Daoy (cell line): ENCODE measurements around the gene GLP2R. TPM values are rescaled to one million over a fixed set of nuclear protein-coding genes. Genes with fewer than 3 reads are reported as not detected.
A peak's percentile ranks its signal among the peaks of the same experiment; 100 is the strongest.
"Not testable (repeated sequence)": the region's sequence is repeated elsewhere in the genome, so short reads cannot be mapped to it uniquely, and the experiment has no call there.

Source experiments
- DNase-seq: peaks from one replicate; pipeline ENCODE4 v3.0.0-alpha.2; 2015; ENCODE audit warnings: low read depth
- total RNA-seq: library from RNA; depleted of rRNA; stranded (reverse); fragments of >200 nt; shearing (Covaris generic); gene quantifications from 2 replicates; pipeline ENCODE4 v1.2.3, GENCODE V29; 2014

GLP2R gene
- total RNA-seq, 1 experiment from 2014 or later: 0.91 TPM

GRCh38 chr17:9899280-9900043 lies 73.7 kb downstream of the GLP2R start:
- no peak for DNase-seq

- no peak for DNase-seq
Observed at GRCh38 chr17:9900044-9900594, 74.4 kb downstream of the GLP2R start.

DNA sequence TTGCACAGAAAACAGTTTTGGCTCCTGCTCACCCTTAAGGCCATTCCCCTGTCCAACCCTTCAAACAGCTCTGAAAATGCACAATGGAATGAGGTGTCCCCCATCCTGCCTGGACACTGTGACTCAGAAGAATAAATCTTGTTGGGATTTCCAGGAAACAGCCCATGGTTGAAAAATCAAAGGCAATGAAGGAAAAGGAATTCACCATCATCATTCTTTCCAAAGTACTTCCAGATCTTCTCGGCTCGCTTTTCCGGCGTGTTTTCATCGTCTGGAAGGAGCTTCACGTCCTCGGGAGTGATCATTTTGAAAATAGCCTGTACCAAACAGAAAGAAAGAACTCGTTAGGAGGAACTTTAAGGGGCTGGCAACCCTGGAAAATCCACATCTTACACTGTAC lies 75.1 kb downstream of the GLP2R start:
- peak; percentile 53 for DNase-seq

- DNase-seq: no peak
Observed at GRCh38 chr17:9902120-9902519, 76.4 kb downstream of the GLP2R start.

DNA sequence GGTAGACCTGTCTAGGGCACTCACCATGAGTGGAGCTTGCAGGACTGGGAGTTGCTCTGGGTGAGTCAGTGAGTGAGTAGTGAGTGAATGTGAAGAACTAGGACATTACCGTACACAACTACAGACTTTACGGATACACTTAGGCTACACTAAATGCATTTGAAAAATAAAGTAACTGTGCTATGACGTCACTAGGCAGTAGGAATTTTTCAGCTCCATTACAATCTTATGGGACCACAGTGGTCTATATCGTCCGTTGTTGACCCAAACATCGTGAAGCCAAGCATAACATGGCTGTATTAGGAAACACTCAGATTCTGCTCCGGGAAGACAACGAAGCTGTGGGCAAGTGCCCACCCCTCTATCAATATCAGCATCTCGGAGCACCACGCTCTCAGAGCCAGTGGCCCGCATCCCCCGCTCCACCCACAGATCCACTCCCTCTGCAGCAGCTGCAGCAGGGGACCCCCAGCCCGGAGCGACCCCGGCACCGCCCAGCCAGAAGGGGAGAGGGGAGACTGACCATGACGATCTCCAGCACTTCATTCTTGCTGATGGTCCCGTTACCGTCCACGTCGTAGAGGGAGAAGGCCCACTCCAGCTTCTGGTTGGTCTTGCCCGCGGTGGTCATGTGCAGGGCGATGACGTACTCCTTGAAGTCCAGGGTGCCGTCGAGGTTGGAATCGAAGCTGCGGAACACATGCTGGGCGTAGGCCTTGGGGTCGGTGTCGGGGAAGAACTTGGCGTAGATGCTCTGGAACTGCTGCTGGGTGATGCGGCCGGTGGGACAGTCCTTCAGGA lies 78.8 kb downstream of the GLP2R start:
- no peak for DNase-seq

DNA sequence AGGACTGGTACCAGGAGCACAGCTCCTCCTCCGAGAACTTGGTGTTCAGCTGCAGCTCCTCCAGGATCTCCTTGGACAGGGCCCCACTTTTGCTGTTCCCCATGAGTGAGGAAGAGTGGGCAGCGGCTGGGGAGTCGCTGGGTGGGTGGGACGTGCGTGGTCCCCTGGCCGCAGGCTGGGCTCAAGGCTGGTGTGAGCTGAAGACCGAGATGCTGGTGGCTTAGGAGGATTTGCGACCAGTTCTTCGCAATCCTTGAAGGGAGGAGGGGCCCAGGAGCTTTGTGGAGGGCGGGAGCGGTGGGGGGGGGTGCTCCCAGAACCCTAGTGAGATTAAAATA lies 79.3 kb downstream of the GLP2R start, which contains the start of gene RCVRN:
RCVRN (minus strand) TSS at position 194 of the 338 bp plus-strand sequence; CDS start at position 103, 91 bp downstream.
- DNase-seq: no peak

DNA sequence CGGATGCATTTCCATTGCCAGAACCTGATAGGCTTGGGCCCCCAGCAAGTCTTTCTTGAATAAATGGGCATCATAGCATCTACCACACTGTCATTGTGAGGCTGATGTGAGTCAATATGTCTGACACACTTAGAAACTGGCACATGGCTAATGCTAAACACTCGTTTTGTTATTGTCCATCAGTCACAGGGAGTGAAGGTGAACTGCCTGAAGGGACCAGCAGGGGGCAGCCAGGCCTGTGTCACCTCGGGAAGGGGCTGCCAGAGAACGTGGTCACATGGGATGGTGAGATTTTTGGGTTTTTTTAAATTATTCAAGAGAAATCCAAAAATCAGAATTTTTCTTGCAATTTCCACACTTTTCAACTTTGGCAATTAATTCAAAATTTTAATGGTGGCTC lies 80.2 kb downstream of the GLP2R start:
- DNase-seq: peak; percentile 55

DNA sequence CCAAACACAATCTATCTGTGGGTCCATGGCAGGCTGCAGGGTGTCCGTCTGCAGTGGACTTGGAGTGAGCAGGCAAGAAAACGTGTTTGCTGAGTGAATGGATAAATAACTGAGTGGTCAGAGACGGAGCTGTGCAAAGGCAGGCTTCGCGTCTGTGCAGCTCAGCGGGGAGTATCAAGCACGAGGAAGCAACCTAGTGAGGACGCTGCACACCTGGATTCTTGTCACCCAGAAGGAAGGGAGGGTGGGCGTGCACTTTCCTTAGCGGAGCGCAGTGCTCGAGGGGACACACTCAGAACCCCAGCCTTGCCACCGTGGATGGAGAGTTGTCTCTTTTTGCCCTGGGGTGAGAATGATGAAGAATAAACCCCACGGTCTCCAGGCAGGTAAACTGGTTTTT lies 80.9 kb downstream of the GLP2R start:
- DNase-seq: no peak

GRCh38 chr17:9907131-9907530 lies 81.4 kb downstream of the GLP2R start:
- no peak for DNase-seq

- DNase-seq: no peak
Observed at GRCh38 chr17:9907883-9908648, 82.3 kb downstream of the GLP2R start.

DNA sequence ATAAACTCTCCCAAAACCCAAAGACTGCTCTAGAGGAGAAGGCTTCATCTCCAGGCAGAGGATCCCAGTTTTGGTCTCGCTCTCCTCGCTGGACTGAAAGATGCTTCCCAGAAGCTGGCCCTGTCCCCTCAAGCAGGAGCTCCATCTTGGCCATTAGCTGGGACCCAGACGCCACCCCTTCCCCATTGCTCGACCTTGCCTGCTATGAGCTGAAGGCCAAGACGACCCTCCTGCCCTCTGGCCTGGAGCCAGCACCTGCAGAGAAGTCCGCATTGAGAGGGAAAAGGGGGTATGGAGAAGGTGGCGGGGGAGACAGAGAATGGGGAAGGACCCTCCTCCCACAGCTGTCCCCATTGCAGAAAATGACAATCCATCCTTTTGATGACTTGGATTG lies 82.9 kb downstream of the GLP2R start:
- no peak for DNase-seq

GRCh38 chr17:9911089-9911488 lies 85.4 kb downstream of the GLP2R start:
- no peak for DNase-seq

DNA sequence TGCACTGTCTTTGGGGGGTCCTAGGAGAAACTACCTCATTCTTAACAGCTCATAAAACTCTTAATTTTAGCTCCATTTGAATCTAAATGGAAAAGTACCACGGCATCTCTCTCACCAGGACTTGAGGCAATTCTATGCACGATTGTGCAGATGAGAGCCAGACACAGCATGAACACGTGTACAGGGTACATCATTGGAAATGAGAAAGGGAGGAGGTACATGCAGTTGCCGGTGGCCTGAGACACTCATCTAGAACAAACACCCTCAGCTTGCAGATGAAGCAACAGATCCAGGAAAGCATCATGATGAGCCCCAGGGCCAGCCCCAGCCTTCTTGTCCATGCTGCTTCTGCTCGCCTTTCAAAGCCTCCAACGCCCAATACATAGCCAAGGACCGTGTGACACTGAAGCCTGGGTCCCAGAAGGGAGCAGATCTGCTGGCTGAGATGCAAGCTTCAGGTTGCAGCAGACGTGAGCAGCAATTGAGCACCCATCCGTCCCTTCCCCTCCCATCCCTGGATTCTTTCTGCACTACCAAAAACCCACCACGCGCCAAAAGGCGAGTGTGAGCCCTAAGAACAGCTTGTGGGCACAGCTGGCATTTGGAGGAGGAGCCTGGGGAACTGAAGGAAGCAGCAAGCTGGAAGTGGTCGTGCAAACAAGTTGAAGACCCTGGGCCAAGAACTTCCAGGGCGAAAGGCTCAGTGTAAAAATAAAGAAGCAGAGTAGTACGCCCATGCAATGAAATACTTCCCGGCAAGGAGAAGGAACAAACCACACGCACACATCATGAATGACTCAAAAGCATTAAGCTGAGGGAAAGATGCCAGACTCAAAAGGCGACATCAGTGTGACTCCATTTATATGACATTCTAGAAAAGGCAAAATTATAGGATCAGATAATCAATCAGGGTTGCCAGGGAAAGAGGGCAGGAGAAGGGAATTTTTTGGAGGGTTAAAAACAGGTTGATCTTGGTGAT lies 86.7 kb downstream of the GLP2R start:
- DNase-seq: no peak

DNA sequence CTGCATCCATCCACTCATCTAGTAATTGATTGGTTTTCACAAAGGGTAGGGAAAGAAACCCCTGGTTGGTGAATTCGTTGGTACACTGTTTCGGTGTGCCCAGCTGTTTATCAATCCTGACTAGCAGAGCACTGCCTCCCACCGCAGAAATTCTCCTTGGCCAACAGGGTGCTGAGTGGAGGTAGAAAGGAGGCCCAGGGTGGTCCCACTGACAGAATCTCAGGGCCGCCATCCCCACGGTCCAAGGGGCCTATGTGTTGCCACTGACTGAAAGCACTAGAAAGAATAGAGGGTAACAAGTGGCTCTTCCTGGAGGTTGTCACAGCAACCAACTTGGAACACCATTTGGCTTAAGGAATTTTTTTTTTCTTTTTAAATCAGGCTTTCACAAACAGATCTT lies 87.8 kb downstream of the GLP2R start:
- no peak for DNase-seq

- DNase-seq: no peak
Observed at GRCh38 chr17:9916108-9916507, 90.4 kb downstream of the GLP2R start.

DNA sequence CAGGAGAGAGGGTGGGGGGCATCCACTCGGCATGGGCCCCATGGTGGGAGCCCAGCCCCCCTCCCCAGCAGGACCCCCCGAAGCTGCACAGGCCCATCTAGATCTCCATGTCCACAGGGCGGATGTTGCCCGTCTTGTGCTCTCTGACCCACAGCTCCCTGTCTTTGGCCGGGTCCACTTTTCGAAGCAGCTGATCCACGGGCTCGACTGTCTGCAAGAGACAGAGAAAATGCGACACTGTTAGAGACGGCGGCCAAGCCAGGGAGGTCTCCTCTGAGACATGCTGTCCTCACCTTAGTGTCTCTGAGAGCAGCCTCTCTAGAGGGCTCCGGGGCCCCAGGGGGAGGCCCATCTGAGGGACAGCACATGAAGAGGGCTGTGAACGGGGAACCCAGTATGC lies 91.4 kb downstream of the GLP2R start:
- DNase-seq: no peak

- DNase-seq: no peak
Observed at GRCh38 chr17:9917801-9918200, 92.1 kb downstream of the GLP2R start.

- DNase-seq: no peak
Observed at GRCh38 chr17:9918352-9918751, 92.6 kb downstream of the GLP2R start.

GRCh38 chr17:9918804-9919352 lies 93.2 kb downstream of the GLP2R start:
- DNase-seq: no peak

GRCh38 chr17:9921216-9921615 lies 95.5 kb downstream of the GLP2R start:
- DNase-seq: not testable (repeated sequence)
